PC-3 (cell line): ENCODE measurements around the gene PACRG. TPM values are rescaled to one million over a fixed set of nuclear protein-coding genes. Genes with fewer than 3 reads are reported as not detected.

Experiments
- ATAC-seq: fragments of 200-7000 bp; cut with Tn5 transposase; 2 replicates; pipeline ENCODE4 v1.9.1; 2020; ENCODE audit warnings: mild to moderate bottlenecking, moderate library complexity
- BruUV-seq: library from RNA; stranded (reverse); fragments of 400-500 nt; replicated peaks from 2 replicates; lab custom pipeline; 2021; lab: Mats Ljungman, UMichigan
- CTCF ChIA-PET: fragments of 300-600 bp; sonication (Branson Sonifier 250); formaldehyde crosslinking; loops from one replicate; lab custom pipeline; 2022; ENCODE audit warnings: antibody characterized with exemption; lab: Charles Lee
- POLR2A ChIA-PET: fragments of 300-600 bp; sonication (Branson Sonifier 250); formaldehyde crosslinking; loops from one replicate; lab custom pipeline; 2022; ENCODE audit warnings: antibody characterized with exemption; ENCODE audit not compliant: unreplicated experiment; lab: Charles Lee
- DNase-seq: peaks from one replicate; pipeline ENCODE4 v3.0.0-alpha.2; 2015
- H2AFZ ChIP-seq: fragments of 300-600 bp; sonication (generic); 2 replicates; pipeline ENCODE4 v1.6.0; 2016; ENCODE audit warnings: antibody characterized with exemption, low read length
- H3F3A ChIP-seq: fragments of 300-600 bp; sonication (generic); one replicate; pipeline ENCODE4 v1.6.0; 2017; ENCODE audit warnings: antibody characterized with exemption, low read length, control low read depth, mild to moderate bottlenecking; ENCODE audit not compliant: unreplicated experiment
- H3K27ac ChIP-seq: fragments of 300-600 bp; sonication (generic); 2 replicates; pipeline ENCODE4 v1.5.1; 2016; ENCODE audit warnings: mild to moderate bottlenecking, low read length
- H3K27me3 ChIP-seq: fragments of 300-600 bp; sonication (generic); 2 replicates; pipeline ENCODE4 v1.6.1; 2016; ENCODE audit warnings: low read length, mixed read lengths
- H3K36me3 ChIP-seq: fragments of 300-600 bp; sonication (generic); 2 replicates; pipeline ENCODE4 v1.6.1; 2016; ENCODE audit warnings: low read depth, mixed run types, low read length, mixed read lengths
- H3K4me1 ChIP-seq: fragments of 300-600 bp; sonication (generic); 2 replicates; pipeline ENCODE4 v1.5.1; 2016; ENCODE audit warnings: low read length; ENCODE audit not compliant: insufficient read depth
- H3K4me2 ChIP-seq: fragments of 300-600 bp; sonication (generic); 2 replicates; pipeline ENCODE4 v1.6.0; 2016; ENCODE audit warnings: low read length
- H3K4me3 ChIP-seq: fragments of 300-600 bp; sonication (generic); 2 replicates; pipeline ENCODE4 v1.5.1; 2016; ENCODE audit warnings: mild to moderate bottlenecking, low read length, mixed read lengths
- H3K79me2 ChIP-seq: fragments of 300-600 bp; sonication (generic); 2 replicates; pipeline ENCODE4 v1.6.1; 2017; ENCODE audit warnings: low read length, mixed read lengths
- H3K9ac ChIP-seq: fragments of 300-600 bp; sonication (generic); 2 replicates; pipeline ENCODE4 v1.6.0; 2016; ENCODE audit warnings: mild to moderate bottlenecking, low read length
- H3K9me2 ChIP-seq: fragments of 300-600 bp; sonication (generic); replicated peaks from 2 replicates; pipeline ENCODE4 v1.6.1; 2016; ENCODE audit warnings: mixed run types, low read length, mixed read lengths
- H3K9me3 ChIP-seq: fragments of 300-600 bp; sonication (generic); 2 replicates; pipeline ENCODE4 v1.6.1; 2016; ENCODE audit warnings: low read length, mixed read lengths
- H4K20me1 ChIP-seq: fragments of 300-600 bp; sonication (generic); 2 replicates; pipeline ENCODE4 v1.6.1; 2016; ENCODE audit warnings: low read length, mixed read lengths
- CTCF ChIP-seq: fragments of 300-600 bp; sonication (generic); conservative IDR thresholded peaks from 2 replicates; pipeline ENCODE4 v1.5.1; 2017; ENCODE audit warnings: antibody characterized with exemption, low read depth, mild to moderate bottlenecking, low read length
- EZH2 ChIP-seq: fragments of 300-600 bp; sonication (generic); IDR thresholded peaks from one replicate; pipeline ENCODE4 v1.6.1; 2017; ENCODE audit warnings: antibody characterized with exemption, mild to moderate bottlenecking, low read length; ENCODE audit not compliant: unreplicated experiment
- EZH2phosphoT487 ChIP-seq: fragments of 300-600 bp; sonication (generic); IDR thresholded peaks from 2 replicates; pipeline ENCODE4 v1.6.1; 2018; ENCODE audit warnings: mild to moderate bottlenecking, antibody characterized with exemption, low read length, borderline replicate concordance
- intact Hi-C: fragments of 100-400 bp; cut with micrococcal nuclease; formaldehyde crosslinking; loops from 2 replicates; pipeline ENCODE4 v1.9.0; 2023
- total RNA-seq: library from RNA; depleted of rRNA; stranded (reverse); fragments of >200 nt; gene quantifications from 2 replicates; pipeline ENCODE4 v1.2.3, GENCODE V29; 2014

The PACRG gene
- total RNA-seq, 1 experiment from 2014 or later: not detected

- POLR2A ChIA-PET: no interaction called here
- Histone ChIP-seq H3K36me3 (no peaks in the 10 kb centered on the region), H3K4me3 (no peak overlapping the region), H4K20me1 (no peaks in the 10 kb centered on the region), H3K27ac (no peak overlapping the region), H3K9ac (no peak overlapping the region), H3K9me2 (no peaks in the 10 kb centered on the region), H3K79me2 (no peaks in the 10 kb centered on the region), H3K9me3 (no peaks in the 10 kb centered on the region), H3K27me3 (no peaks in the 10 kb centered on the region), H2AFZ (no peak overlapping the region), H3K4me1 (no peaks in the 10 kb centered on the region), H3K4me2 (no peak overlapping the region), H3F3A (no peaks in the 10 kb centered on the region)
- ATAC-seq (no peak), DNase-seq (no peak)
- intact Hi-C loops: no loop called here
- no peak for TF ChIP-seq CTCF
- no peak for TF ChIP-seq EZH2phosphoT487
- TF ChIP-seq EZH2: no peak
- CTCF ChIA-PET: no interaction called here
- no TSS peak for BruUV-seq
Measured at GRCh38 chr6:163261361-163261760, 533.6 kb downstream of the PACRG start.

GRCh38 chr6:163262080-163262479 is 534.3 kb downstream of the PACRG start:
- no peaks in the 10 kb centered on the region for H3K79me2 ChIP-seq
- POLR2A ChIA-PET: no interaction called here

GRCh38 chr6:163263196-163263595 is 535.4 kb downstream of the PACRG start:
- H3K79me2 ChIP-seq: no peaks in the 10 kb centered on the region
- H3K4me2 ChIP-seq: no peak overlapping the region
- H3K9me3 ChIP-seq: no peaks in the 10 kb centered on the region
- no peak overlapping the region for H3K4me3 ChIP-seq
- H3K9me2 ChIP-seq: no peaks in the 10 kb centered on the region
- H3K9ac ChIP-seq: no peak overlapping the region
- H3K36me3 ChIP-seq: no peaks in the 10 kb centered on the region
- H3F3A ChIP-seq: no peaks in the 10 kb centered on the region
- no peaks in the 10 kb centered on the region for H3K4me1 ChIP-seq
- H3K27ac ChIP-seq: no peak overlapping the region
- TF ChIP-seq CTCF (no peak), EZH2 (no peak), EZH2phosphoT487 (no peak)
- H4K20me1 ChIP-seq: no peaks in the 10 kb centered on the region
- DNase-seq (no peak), ATAC-seq (no peak)
- ChIA-PET CTCF (no interaction called here), POLR2A (no interaction called here)
- intact Hi-C loops: no loop called here
- H3K27me3 ChIP-seq: no peaks in the 10 kb centered on the region
- no peak overlapping the region for H2AFZ ChIP-seq
- BruUV-seq: no TSS peak

More at GRCh38 chr6:163262080-163262479, 534.3 kb downstream of the PACRG start:
- no peak overlapping the region for H3K4me2 ChIP-seq
- H3K4me1 ChIP-seq: no peaks in the 10 kb centered on the region
- DNase-seq (no peak), ATAC-seq (no peak)
- no peaks in the 10 kb centered on the region for H3K9me3 ChIP-seq
- no peaks in the 10 kb centered on the region for H4K20me1 ChIP-seq
- H3K27ac ChIP-seq: no peak overlapping the region
- intact Hi-C loops: no loop called here
- H3K4me3 ChIP-seq: no peak overlapping the region
- H3K27me3 ChIP-seq: no peaks in the 10 kb centered on the region
- no peaks in the 10 kb centered on the region for H3F3A ChIP-seq
- no TSS peak for BruUV-seq
- CTCF ChIA-PET: no interaction called here
- no peak overlapping the region for H2AFZ ChIP-seq
- H3K36me3 ChIP-seq: no peaks in the 10 kb centered on the region
- H3K9me2 ChIP-seq: no peaks in the 10 kb centered on the region
- no peak overlapping the region for H3K9ac ChIP-seq
- TF ChIP-seq EZH2phosphoT487 (no peak), EZH2 (no peak), CTCF (no peak)
